Measurements from ENCODE around the gene VEPH1. TPM values are rescaled to one million over a fixed set of nuclear protein-coding genes. Genes with fewer than 3 reads are reported as not detected.

Gene VEPH1
- total RNA-seq, 2 donors from 2014 or later = not detected

DNA sequence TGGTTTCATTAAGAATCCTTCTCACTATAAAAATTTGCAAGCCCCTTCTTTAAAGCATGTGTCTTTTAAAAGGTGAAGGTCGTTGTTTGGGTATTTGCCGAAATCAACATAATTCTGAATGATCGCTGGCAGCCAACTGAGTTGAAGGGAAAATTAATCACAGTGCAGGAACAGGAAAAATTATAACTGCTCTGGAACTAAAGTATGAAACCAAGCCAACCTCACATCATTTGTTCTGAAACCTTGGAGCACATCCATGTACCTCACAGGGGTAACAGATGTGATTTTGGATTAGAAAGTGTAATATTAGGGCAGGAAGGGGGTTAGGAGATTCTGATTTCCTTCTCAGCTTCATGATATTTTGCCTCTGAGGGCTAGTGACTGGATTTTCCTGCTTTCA, 118.7 kb downstream of the VEPH1 start:
- Mint-ChIP-seq H3K36me3 (ENCODE audit: low read depth) (no peaks in the 10 kb centered on the region), H3K27ac (no peak overlapping the region), H3K27me3 (no peaks in the 10 kb centered on the region)

DNA sequence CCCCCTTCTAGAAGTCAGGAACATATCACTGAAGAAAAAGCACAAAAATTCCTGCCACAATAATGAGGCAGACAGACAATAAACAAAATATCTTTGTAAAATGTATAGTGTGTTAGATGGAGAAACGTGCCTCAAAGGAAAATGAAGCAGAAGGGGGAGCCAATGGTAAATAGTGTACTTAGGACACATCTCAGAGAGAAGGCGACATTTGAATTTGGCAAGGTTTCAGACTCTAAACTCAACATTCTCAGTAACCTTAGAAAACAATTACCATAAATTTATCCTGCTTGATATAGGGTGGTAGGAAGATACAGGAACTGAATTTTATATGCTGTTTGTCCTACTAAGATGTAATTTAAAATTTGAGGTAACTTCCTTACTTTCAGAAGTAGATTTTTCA, 119.2 kb downstream of the VEPH1 start:
- H3K27ac Mint-ChIP-seq = no peak overlapping the region

More for the DNA sequence above, 118.7 kb downstream of the VEPH1 start:
- Mint-ChIP-seq H3K4me3 (no peak overlapping the region), H3K4me1 (no peaks in the 10 kb centered on the region), H3K9me3 (peaks cover 7% of the 10 kb centered on the region)
- no peak for ATAC-seq (replicated peaks)

DNA sequence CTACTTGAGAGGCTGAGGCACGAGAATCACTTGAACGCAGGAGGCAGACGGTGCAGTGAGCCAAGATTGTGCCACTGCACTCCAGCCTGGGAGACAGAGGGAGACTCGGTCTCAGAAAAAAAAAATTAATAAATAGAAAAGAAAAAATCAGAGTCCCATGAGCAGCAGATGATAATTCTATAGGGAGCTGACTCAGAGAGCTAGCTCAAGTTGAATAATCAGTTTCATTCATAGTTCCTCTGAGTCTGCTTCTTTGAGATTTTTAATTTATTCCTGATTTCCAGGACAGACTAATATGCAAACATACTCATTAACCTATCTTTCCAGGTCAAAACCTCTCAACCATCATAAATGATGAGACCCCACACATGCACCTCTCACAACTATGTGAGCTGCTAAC, 121.6 kb downstream of the VEPH1 start:
- H3K4me3 Mint-ChIP-seq = no peak overlapping the region
- peaks cover 7% of the 10 kb centered on the region for H3K9me3 Mint-ChIP-seq
- no peaks in the 10 kb centered on the region for H3K4me1 Mint-ChIP-seq
- ATAC-seq (replicated peaks) = no peak
- no peaks in the 10 kb centered on the region for H3K36me3 Mint-ChIP-seq (ENCODE audit: low read depth)
- H3K27me3 Mint-ChIP-seq = no peaks in the 10 kb centered on the region
- H3K27ac Mint-ChIP-seq = no peak overlapping the region

More for the DNA sequence above, 119.2 kb downstream of the VEPH1 start:
- H3K4me1 Mint-ChIP-seq = no peaks in the 10 kb centered on the region
- H3K4me3 Mint-ChIP-seq = no peak overlapping the region
- ATAC-seq (replicated peaks) = no peak
- H3K9me3 Mint-ChIP-seq = peaks cover 7% of the 10 kb centered on the region
- no peaks in the 10 kb centered on the region for H3K36me3 Mint-ChIP-seq (ENCODE audit: low read depth)
- no peaks in the 10 kb centered on the region for H3K27me3 Mint-ChIP-seq

DNA sequence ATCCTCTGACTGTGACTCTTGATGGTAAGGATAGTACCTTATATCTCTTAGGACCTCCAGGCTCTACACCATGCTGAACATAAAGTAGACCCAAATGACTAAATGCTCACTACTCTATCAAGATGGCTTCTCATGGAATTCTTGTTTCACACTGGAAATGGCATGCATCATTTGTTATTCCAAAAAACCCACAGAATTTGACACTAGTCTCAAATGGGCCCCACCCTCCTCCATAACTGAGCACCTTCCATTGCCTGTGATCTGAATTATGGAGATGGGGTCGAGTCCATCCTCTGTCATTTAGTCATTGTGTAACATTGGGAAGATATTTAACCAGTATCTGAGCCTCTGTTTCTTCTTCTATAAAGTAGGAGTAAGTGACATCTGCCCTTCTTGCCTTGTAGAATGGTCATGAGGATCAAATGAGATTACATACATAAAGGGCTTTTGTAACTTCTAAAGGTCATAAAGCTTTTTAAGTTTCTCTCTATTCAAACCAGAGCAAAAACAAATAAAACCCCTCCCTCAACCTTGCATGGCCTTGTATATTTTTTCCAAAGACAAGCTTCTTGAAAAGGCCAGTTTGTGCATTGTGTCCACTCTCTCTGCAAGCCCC, 123.6 kb downstream of the VEPH1 start:
- H3K9me3 Mint-ChIP-seq = peaks cover 7% of the 10 kb centered on the region
- no peak overlapping the region for H3K27ac Mint-ChIP-seq
- no peaks in the 10 kb centered on the region for H3K36me3 Mint-ChIP-seq (ENCODE audit: low read depth)
- H3K4me1 Mint-ChIP-seq = no peaks in the 10 kb centered on the region
- no peak overlapping the region for H3K4me3 Mint-ChIP-seq
- no peak for ATAC-seq (replicated peaks)
- no peaks in the 10 kb centered on the region for H3K27me3 Mint-ChIP-seq

DNA sequence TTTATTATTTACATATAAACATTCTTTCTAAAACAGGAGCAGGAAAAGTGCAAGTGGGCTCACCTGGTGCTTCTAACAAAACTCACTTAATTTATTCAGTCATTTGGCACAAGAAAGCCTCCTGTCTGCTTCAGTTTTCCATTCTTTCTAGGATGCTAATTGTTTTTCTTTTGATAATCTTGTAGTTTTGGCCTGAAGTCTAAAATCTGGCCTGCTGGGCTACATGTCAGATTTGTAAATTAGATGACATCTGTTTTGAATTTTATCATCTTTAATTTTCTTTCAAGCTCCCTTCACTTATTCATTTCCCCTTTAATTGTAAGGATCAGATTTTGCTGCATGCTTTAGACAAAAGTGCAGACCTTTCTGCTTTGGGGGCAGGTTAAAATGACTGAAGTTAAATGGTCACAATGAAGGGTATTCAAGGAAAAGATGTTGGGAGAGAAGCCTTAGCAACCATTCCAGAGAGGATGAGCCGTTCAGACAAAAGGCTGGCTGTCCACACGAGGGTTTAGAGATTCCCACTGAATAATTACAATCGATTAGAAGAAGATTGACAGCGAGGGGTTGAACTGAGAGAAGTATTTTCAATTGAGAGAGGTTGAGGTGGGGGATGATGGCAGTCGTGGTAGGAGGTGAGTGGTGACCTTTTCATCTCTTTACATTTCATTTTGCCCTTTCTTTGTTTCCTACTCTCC, 126.5 kb downstream of the VEPH1 start:
- no peak overlapping the region for H3K4me3 Mint-ChIP-seq
- no peak overlapping the region for H3K27ac Mint-ChIP-seq
- ATAC-seq (replicated peaks) = no peak
- H3K27me3 Mint-ChIP-seq = no peaks in the 10 kb centered on the region
- H3K4me1 Mint-ChIP-seq = no peaks in the 10 kb centered on the region
- no peaks in the 10 kb centered on the region for H3K36me3 Mint-ChIP-seq (ENCODE audit: low read depth)
- peaks cover 7% of the 10 kb centered on the region for H3K9me3 Mint-ChIP-seq

DNA sequence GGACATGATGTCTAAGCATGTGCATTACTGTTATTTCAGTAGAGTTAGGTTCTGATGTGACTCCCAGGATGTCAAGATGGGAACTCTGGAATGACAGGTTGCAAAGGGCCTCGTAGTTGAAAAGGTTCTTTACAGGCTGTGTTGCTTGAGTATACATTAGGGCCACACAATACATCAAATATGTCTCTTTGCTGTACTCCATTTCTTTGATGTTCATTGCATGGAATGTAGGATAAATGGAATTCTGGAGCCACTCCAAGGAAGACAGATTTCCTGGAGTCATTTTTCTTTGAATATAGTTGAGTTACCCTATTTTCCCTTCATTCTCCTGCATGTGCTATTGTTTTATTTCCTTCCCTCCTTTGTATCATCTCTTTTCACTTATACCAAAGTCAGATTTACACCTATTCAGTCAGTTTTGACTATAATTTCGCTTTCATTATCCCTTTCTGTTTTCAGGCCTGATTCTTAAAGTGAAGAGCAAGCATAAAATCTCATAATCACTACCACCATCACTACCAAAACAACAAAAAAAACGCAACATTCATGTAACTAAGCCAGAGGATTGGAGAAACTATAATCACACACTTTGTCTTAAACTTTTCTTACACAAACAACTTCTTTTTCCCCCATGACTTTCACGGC, 127.8 kb downstream of the VEPH1 start:
- no peak overlapping the region for H3K4me3 Mint-ChIP-seq
- no peak for ATAC-seq (replicated peaks)
- no peak overlapping the region for H3K27ac Mint-ChIP-seq
- no peaks in the 10 kb centered on the region for H3K36me3 Mint-ChIP-seq (ENCODE audit: low read depth)
- H3K9me3 Mint-ChIP-seq = peaks cover 5% of the 10 kb centered on the region
- H3K27me3 Mint-ChIP-seq = no peaks in the 10 kb centered on the region
- H3K4me1 Mint-ChIP-seq = no peaks in the 10 kb centered on the region

DNA sequence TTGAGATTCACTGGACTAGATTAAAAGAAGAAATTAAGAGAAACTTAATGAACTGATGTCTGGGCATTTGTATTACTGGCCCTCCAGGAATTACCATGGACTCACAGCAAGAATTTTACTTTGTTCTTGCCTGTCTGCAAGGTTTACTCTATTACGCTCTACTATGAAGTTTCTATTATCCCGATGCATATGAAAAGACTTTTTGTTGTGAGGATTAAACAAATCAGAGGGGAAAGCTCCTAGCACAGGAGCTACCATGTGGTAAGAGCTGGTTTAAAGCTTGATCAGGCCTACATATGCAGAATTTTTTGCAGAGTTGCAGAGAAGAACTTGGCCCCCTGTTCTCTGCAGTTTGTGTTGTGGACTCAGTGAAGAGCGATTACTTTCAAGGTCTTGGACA, 128.3 kb downstream of the VEPH1 start:
- no peaks in the 10 kb centered on the region for H3K27me3 Mint-ChIP-seq
- H3K4me1 Mint-ChIP-seq = no peaks in the 10 kb centered on the region
- H3K36me3 Mint-ChIP-seq (ENCODE audit: low read depth) = no peaks in the 10 kb centered on the region
- H3K4me3 Mint-ChIP-seq = no peak overlapping the region
- H3K27ac Mint-ChIP-seq = no peak overlapping the region
- ATAC-seq (replicated peaks) = no peak
- peaks cover under 1% of the 10 kb centered on the region for H3K9me3 Mint-ChIP-seq

DNA sequence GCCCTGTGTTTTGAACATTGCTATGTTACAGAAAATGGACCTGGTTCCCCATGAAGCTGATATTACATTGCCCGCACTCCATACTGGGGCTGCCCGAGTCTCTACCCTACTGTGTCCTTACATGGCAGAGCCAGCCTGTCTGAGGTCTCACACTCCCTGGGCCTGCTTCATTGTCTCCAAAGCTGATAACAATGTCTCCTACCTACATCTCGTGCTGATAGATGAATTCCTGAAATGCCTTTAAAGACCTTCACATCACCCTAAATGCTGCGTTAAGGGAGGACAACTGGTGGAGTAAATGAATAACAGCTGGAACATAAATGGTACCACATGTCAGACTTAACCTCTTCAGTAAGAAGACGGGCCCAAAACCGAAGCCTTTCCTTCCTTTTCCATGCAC, 129.4 kb downstream of the VEPH1 start:
- Mint-ChIP-seq H3K4me1 (no peaks in the 10 kb centered on the region), H3K27ac (no peak overlapping the region), H3K36me3 (ENCODE audit: low read depth) (no peaks in the 10 kb centered on the region), H3K9me3 (no peaks in the 10 kb centered on the region), H3K4me3 (no peak overlapping the region), H3K27me3 (no peaks in the 10 kb centered on the region)
- no peak for ATAC-seq (replicated peaks)

DNA sequence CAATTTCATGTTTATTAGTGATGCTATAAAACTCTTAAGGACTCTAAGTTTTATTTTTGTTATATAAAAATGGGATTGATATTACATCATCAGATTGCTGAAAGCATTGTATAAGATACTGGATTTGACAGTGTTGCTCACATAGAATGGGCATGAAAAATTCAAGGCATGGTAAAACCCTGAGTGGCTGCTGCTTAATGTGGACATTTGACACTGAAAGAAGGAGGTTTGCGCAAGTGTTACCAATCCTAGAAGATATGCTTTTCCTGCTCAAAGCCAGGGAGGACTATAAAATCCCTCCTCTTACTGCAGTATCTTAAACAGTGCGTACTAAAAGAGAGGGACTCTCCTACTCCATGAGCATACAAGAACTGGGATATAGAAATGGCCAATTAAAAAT, 132.3 kb downstream of the VEPH1 start:
- H3K27me3 Mint-ChIP-seq = no peaks in the 10 kb centered on the region
- H3K4me1 Mint-ChIP-seq = no peaks in the 10 kb centered on the region
- ATAC-seq (replicated peaks) = no peak
- no peak overlapping the region for H3K27ac Mint-ChIP-seq
- H3K36me3 Mint-ChIP-seq (ENCODE audit: low read depth) = no peaks in the 10 kb centered on the region
- no peak overlapping the region for H3K4me3 Mint-ChIP-seq
- H3K9me3 Mint-ChIP-seq = no peaks in the 10 kb centered on the region

DNA sequence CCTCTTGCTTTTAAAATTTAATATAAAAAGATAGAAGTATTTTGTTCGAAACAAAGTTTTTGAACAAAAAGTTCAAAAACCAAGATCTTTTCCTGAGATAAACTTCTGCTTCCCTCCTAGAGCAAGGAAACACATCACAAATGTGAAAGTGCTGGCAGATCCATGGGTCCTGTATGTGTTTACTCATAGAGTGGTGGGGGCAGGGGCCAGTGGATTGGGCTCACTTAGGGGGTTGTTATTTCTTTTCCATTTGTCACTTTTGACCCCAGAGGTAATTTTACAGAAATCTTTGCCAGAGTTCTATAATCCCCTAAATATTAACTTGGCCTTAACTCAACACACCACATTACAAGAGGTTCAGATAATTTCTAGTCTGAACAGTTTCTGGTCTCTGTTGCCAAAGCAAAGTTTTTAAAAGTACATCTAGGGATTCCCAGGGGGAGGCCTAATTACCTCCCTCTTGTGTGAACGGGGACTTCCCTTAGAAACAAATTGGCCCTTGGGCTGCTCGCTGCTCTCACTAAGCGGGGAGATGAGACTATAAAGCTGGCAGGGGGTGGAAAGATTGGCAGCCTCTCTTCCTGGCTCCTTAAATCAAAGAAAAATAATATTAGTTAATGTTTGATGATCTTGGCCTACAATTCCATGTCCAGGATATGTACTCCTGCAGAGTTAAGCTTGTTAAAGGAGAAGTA, 133.3 kb downstream of the VEPH1 start:
- H3K27me3 Mint-ChIP-seq = no peaks in the 10 kb centered on the region
- H3K36me3 Mint-ChIP-seq (ENCODE audit: low read depth) = no peaks in the 10 kb centered on the region
- H3K4me1 Mint-ChIP-seq = no peaks in the 10 kb centered on the region
- no peak overlapping the region for H3K4me3 Mint-ChIP-seq
- no peak for ATAC-seq (replicated peaks)
- H3K9me3 Mint-ChIP-seq = no peaks in the 10 kb centered on the region
- H3K27ac Mint-ChIP-seq = no peak overlapping the region

DNA sequence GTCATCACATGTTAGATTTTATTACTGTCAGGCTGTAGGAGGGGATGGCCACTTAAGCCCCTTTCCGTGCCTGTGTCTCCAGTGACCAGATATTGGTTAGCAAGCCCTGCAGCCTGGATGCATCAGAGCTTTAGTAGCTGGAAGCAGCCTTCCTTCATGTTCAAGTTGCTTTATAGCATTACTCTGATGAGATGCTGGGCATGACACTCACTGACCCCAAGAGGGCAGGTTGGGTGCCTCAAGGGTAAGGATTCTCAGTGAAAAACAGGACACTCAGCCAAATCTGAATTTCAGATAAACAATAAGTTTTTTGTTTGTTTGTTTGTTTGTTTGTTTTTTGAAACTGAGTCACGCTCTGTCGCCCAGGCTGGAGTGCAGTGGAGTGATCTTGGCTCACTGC, 135.0 kb downstream of the VEPH1 start:
- Mint-ChIP-seq H3K27ac (no peak overlapping the region), H3K27me3 (no peaks in the 10 kb centered on the region), H3K36me3 (ENCODE audit: low read depth) (no peaks in the 10 kb centered on the region), H3K4me1 (no peaks in the 10 kb centered on the region), H3K4me3 (no peak overlapping the region), H3K9me3 (no peaks in the 10 kb centered on the region)
- ATAC-seq (replicated peaks) = no peak

DNA sequence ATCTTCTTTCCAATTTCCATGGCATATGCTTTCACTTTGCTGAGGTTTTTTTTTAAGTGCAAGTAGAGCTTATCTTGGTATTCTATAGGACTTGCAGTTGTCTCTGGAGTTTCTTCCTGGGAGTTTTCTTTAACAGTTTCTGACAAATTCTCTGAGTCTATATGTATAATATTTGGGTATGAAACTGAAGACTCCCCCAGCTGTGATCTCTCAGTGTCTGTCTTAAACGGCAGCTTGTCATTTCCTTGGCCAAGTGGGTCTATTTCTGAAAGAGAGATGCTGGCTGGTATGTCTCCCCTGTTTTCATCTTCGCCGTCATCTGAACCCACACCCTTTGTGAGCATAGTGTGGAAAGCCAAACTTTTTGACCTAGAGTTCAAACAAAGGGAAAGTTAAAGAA, 139.8 kb downstream of the VEPH1 start:
- Mint-ChIP-seq H3K4me1 (no peaks in the 10 kb centered on the region), H3K36me3 (ENCODE audit: low read depth) (no peaks in the 10 kb centered on the region), H3K27ac (no peak overlapping the region), H3K27me3 (no peaks in the 10 kb centered on the region), H3K4me3 (no peak overlapping the region), H3K9me3 (no peaks in the 10 kb centered on the region)
- no peak for ATAC-seq (replicated peaks)

DNA sequence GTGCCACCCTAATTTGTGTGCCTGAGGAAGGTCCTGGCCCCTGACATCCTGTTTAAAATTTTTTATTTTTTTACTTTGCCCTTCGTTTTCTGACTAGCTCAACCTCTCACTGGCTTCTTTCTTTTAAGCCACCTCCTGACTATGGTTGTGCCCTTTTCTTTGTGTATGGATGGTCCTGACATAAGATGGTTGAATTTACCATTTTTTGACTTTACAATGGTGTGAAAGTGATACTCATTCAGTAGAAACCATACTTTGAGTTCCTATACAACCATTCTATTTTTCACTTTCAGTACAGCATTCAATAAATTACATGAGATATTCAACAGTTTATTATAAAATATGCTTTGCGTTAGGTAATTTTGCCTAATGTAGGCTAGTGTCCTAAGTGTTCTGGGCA, 140.9 kb downstream of the VEPH1 start:
- ATAC-seq (replicated peaks) = no peak
- H3K27ac Mint-ChIP-seq = no peak overlapping the region
- H3K36me3 Mint-ChIP-seq (ENCODE audit: low read depth) = no peaks in the 10 kb centered on the region
- peaks cover 3% of the 10 kb centered on the region for H3K27me3 Mint-ChIP-seq
- H3K9me3 Mint-ChIP-seq = no peaks in the 10 kb centered on the region
- H3K4me1 Mint-ChIP-seq = no peaks in the 10 kb centered on the region
- no peak overlapping the region for H3K4me3 Mint-ChIP-seq

DNA sequence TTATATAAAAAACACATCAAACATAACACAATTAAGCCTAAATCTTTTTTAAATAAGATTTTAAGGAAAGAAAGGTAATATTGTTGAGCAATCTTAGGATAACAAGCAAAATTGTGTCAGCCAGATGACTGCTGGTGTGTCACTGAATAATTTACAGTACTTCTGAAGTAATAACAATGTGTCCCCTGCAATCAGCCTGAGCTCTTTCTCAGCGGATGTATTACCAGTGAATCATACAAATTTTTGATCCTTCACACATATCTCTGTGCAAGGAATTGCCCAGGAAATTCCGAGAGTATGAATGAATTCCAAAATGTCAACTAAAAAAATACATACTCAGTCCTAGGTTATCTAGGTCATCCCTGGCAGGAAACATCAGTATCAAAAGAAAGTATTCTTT, 143.2 kb downstream of the VEPH1 start:
- H3K27ac Mint-ChIP-seq = no peak overlapping the region
- no peaks in the 10 kb centered on the region for H3K4me1 Mint-ChIP-seq
- H3K9me3 Mint-ChIP-seq = no peaks in the 10 kb centered on the region
- H3K36me3 Mint-ChIP-seq (ENCODE audit: low read depth) = no peaks in the 10 kb centered on the region
- ATAC-seq (replicated peaks) = no peak
- H3K4me3 Mint-ChIP-seq = no peak overlapping the region
- peaks cover 7% of the 10 kb centered on the region for H3K27me3 Mint-ChIP-seq

DNA sequence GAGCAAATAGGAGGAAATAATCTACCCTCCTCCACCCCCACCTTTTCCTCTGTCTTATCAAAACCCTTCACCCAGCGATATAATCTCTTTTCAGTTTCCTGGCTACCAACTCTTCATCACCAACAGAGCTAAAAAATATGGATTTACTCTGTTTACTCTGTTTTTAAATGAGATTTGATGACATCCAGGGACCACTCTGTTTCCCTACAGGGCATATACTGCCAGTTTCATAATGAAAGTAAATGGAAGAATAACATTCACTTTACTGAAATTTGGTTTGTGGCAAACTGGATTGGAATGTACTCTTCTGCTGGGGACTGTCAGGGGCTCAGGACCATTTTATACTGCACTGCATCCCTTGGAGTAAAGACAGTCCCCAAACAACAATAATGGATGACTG, 146.7 kb downstream of the VEPH1 start:
- no peaks in the 10 kb centered on the region for H3K36me3 Mint-ChIP-seq (ENCODE audit: low read depth)
- peaks cover 1% of the 10 kb centered on the region for H3K9me3 Mint-ChIP-seq
- no peaks in the 10 kb centered on the region for H3K4me1 Mint-ChIP-seq
- H3K4me3 Mint-ChIP-seq = no peak overlapping the region
- peaks cover 7% of the 10 kb centered on the region for H3K27me3 Mint-ChIP-seq
- ATAC-seq (replicated peaks) = no peak
- no peak overlapping the region for H3K27ac Mint-ChIP-seq

All from activated T-helper 17 cell treated with anti-CD3 and anti-CD28 coated beads, Interleukin-2, amount 50 U/mL, for 72 hours (primary cell).